T-cell (primary cell): ENCODE data around the gene HUWE1. TPM values are rescaled to one million over a fixed set of nuclear protein-coding genes. Genes with fewer than 3 reads are reported as not detected.

Experiments used
- ATAC-seq, 4 experiments: fragments of 200-7000 bp in 3 of 4; fragments of 150-1000 bp in 1 of 4; cut with Tn5 transposase; replicated peaks in 1 of 4; 1 replicate in 3 of 4; 2 replicates in 1 of 4; pipeline ENCODE4 v1.10.0; 2021; ENCODE audit warnings: moderate library complexity in 3 of 4, mild to moderate bottlenecking in 2 of 4, moderate number of reproducible peaks in 1 of 4
- CTCF ChIA-PET, 2 donors: fragments of 300-600 bp; sonication (Branson Sonifier 250); formaldehyde crosslinking; loops; one replicate each; lab custom pipeline; 2022; ENCODE audit warnings: antibody characterized with exemption in 2 of 2; lab: Charles Lee
- POLR2A ChIA-PET, 2 donors: fragments of 300-600 bp; sonication (Branson Sonifier 250); formaldehyde crosslinking; loops; one replicate each; lab custom pipeline; 2022; ENCODE audit warnings: antibody characterized with exemption in 2 of 2; lab: Charles Lee
- DNase-seq, 35 experiments: peaks; one replicate each; pipeline versions ENCODE4 v3.0.0 to v3.0.0-alpha.2; 2013 to 2023
- H3K27ac ChIP-seq: one replicate; pipeline ENCODE4 v1.5.1; 2013; ENCODE audit warnings: low read length
- H3K27me3 ChIP-seq, 2 experiments: replicated peaks in 1 of 2; 1 replicate in 1 of 2; 2 replicates in 1 of 2; pipeline versions ENCODE4 v1.6.1 to v1.7.0; 2013; ENCODE audit warnings: low read length in 1 of 2, mixed read lengths in 1 of 2; ENCODE audit not compliant: control insufficient read depth in 2 of 2, insufficient read depth in 2 of 2; ENCODE audit errors: extremely low read depth in 1 of 2
- H3K36me3 ChIP-seq, 2 donors: 1 replicate in 1 of 2; 2 replicates in 1 of 2; pipeline versions ENCODE4 v1.6.1 to v1.7.0; 2013; ENCODE audit warnings: low read length in 1 of 2; ENCODE audit not compliant: control insufficient read depth in 2 of 2, insufficient read depth in 1 of 2; ENCODE audit errors: extremely low read depth in 1 of 2
- H3K4me1 ChIP-seq, 2 experiments: 1 replicate in 1 of 2; 2 replicates in 1 of 2; pipeline versions ENCODE4 v1.6.1 to v1.7.0; 2013; ENCODE audit warnings: low read length in 2 of 2, mixed read lengths in 1 of 2; ENCODE audit not compliant: insufficient read depth in 2 of 2, control insufficient read depth in 1 of 2; ENCODE audit errors: extremely low read depth in 1 of 2
- H3K4me3 ChIP-seq, 2 donors: 1 replicate in 1 of 2; 2 replicates in 1 of 2; pipeline versions ENCODE4 v1.5.1 to v1.7.0; 2013; ENCODE audit warnings: mild to moderate bottlenecking in 2 of 2, low read length in 1 of 2, moderate library complexity in 1 of 2; ENCODE audit not compliant: control insufficient read depth in 1 of 2; ENCODE audit errors: extremely low read depth in 1 of 2
- H3K9me3 ChIP-seq: 2 replicates; pipeline ENCODE4 v1.7.0; 2013
- H3K27ac Mint-ChIP-seq, 2 donors: one replicate each; pipeline ENCODE4 v1.8.0; 2020 to 2021; ENCODE audit warnings: mild to moderate bottlenecking in 2 of 2, mixed read lengths in 2 of 2
- H3K27me3 Mint-ChIP-seq, 2 donors: one replicate each; pipeline ENCODE4 v1.8.0; 2021 to 2022; ENCODE audit warnings: mixed read lengths in 2 of 2
- H3K36me3 Mint-ChIP-seq: one replicate; pipeline ENCODE4 v1.8.0; 2021; ENCODE audit warnings: mixed read lengths
- H3K4me1 Mint-ChIP-seq, 3 donors: one replicate each; pipeline ENCODE4 v1.8.0; 2020 to 2022; ENCODE audit warnings: mixed read lengths in 3 of 3, mild to moderate bottlenecking in 1 of 3
- H3K4me3 Mint-ChIP-seq, 3 donors: one replicate each; pipeline ENCODE4 v1.8.0; 2020 to 2022; ENCODE audit warnings: mild to moderate bottlenecking in 3 of 3, mixed read lengths in 3 of 3, moderate library complexity in 3 of 3
- H3K9me3 Mint-ChIP-seq, 3 donors: one replicate each; pipeline ENCODE4 v1.8.0; 2020 to 2022; ENCODE audit warnings: mixed read lengths in 3 of 3
- WGBS: methylation state at CpG from one replicate; pipeline ENCODE4 v1.1.5; 2013; ENCODE audit warnings: missing lambda C conversion rate; ENCODE audit not compliant: insufficient coverage; 5-methylcytosine and 5-hydroxymethylcytosine counted together
- total RNA-seq, 35 experiments: library from RNA in 6 of 35; stranded (reverse) in 6 of 35; fragments of 120-200 nt in 1 of 35; gene quantifications; one replicate each; pipeline versions ENCODE4 v1.2.1 to v1.2.4 and lab custom pipeline; 2013 to 2026

Gene HUWE1
- total RNA-seq, 5 donors from 2014 or later (not counting 1 experiment from before 2014, with no cell fraction given), result 153 to 214 (median 179) TPM

GRCh38 chrX:53682885-53683555 is 3.5 kb downstream of the HUWE1 start:
- Histone ChIP-seq H3K9me3 (no peaks in the 10 kb centered on the region), H3K27me3 (no peaks in the 10 kb centered on the region), H3K4me1 (peaks cover 11 to 18% of the 10 kb centered on the region in 2 experiments), H3K36me3 (peaks cover 0 to 2% of the 10 kb centered on the region in 2 donors), H3K27ac (peak overlapping the region; percentile 99), H3K4me3 (peak overlapping the region; percentile 67 to 94)
- no peak for ATAC-seq
- no CpG with 5 or more reads among the region's 24 CpGs for WGBS
- peaks cover 45 to 59% (median 51%) of the 10 kb centered on the region in 3 donors for H3K4me1 Mint-ChIP-seq
- H3K36me3 Mint-ChIP-seq, result peaks cover 9% of the 10 kb centered on the region
- peaks cover 0 to 4% of the 10 kb centered on the region in 2 donors for H3K27me3 Mint-ChIP-seq
- H3K4me3 Mint-ChIP-seq, result peak overlapping the region; percentile 83 to 94 (median 94)
- CTCF ChIA-PET, result no interaction called here
- POLR2A ChIA-PET, result interaction anchor here in 1 of 2 donors (1.5 kb wide), 1 partner anchor 360 kb away, joined by 4 read pairs; no protein-coding TSS in a partner anchor
- H3K27ac Mint-ChIP-seq, result peak overlapping the region; percentile 96 to 98
- DNase-seq, result peak in 32 of 35 experiments; percentile 5 to 52 (median 21)
- no peaks in the 10 kb centered on the region for H3K9me3 Mint-ChIP-seq

- H3K36me3 ChIP-seq, result peaks cover 0 to 9% of the 10 kb centered on the region in 2 donors
- no peak overlapping the region for H3K4me3 ChIP-seq
- H3K4me3 Mint-ChIP-seq, result peak overlapping the region; percentile 2 to 49 (median 4)
- H3K4me1 ChIP-seq, result peaks cover 11 to 14% of the 10 kb centered on the region in 2 experiments
- no peak overlapping the region for H3K27ac ChIP-seq
- H3K27ac Mint-ChIP-seq, result peak overlapping the region in 1 of 2 donors; percentile 76
- H3K27me3 ChIP-seq, result no peaks in the 10 kb centered on the region
- H3K9me3 ChIP-seq, result no peaks in the 10 kb centered on the region
- WGBS, result no CpG with 5 or more reads among the region's 3 CpGs
- no peaks in the 10 kb centered on the region for H3K9me3 Mint-ChIP-seq
- POLR2A ChIA-PET, result interaction anchor here in 1 of 2 donors (0.8 kb wide), 1 partner anchor 8 kb away, joined by 3 read pairs; no protein-coding TSS in a partner anchor
- no peak for ATAC-seq
- peaks cover 9% of the 10 kb centered on the region for H3K36me3 Mint-ChIP-seq
- peaks cover 0 to 4% of the 10 kb centered on the region in 2 donors for H3K27me3 Mint-ChIP-seq
- H3K4me1 Mint-ChIP-seq, result peaks cover 49 to 61% (median 57%) of the 10 kb centered on the region in 3 donors
- no peak for DNase-seq
- CTCF ChIA-PET, result no interaction called here
Measured at GRCh38 chrX:53681661-53682060, 4.9 kb downstream of the HUWE1 start.

- H3K27ac Mint-ChIP-seq, result no peak overlapping the region
- no peak overlapping the region for H3K27ac ChIP-seq
Measured at GRCh38 chrX:53678667-53679066, 7.9 kb downstream of the HUWE1 start.

GRCh38 chrX:53677286-53677685 is 9.2 kb downstream of the HUWE1 start:
- Histone ChIP-seq H3K9me3 (no peaks in the 10 kb centered on the region), H3K27ac (no peak overlapping the region), H3K27me3 (no peaks in the 10 kb centered on the region), H3K36me3 (peaks cover 0 to 20% of the 10 kb centered on the region in 2 donors), H3K4me1 (peaks cover 0 to under 1% of the 10 kb centered on the region in 2 experiments), H3K4me3 (no peak overlapping the region)
- ChIA-PET CTCF (no interaction called here), POLR2A (interaction anchor here (0.6 to 0.7 kb wide), 4 partner anchors 14 to 158 kb away, joined by 4 to 7 read pairs (median 6); no protein-coding TSS in a partner anchor)
- Mint-ChIP-seq H3K4me3 (no peak overlapping the region), H3K4me1 (peaks cover 28 to 59% (median 50%) of the 10 kb centered on the region in 3 donors), H3K27me3 (peaks cover 0 to 4% of the 10 kb centered on the region in 2 donors), H3K36me3 (peaks cover 13% of the 10 kb centered on the region), H3K9me3 (no peaks in the 10 kb centered on the region), H3K27ac (no peak overlapping the region)
- DNase-seq (no peak), ATAC-seq (no peak)
- no CpG with 5 or more reads among the region's 3 CpGs for WGBS

More at GRCh38 chrX:53678667-53679066, 7.9 kb downstream of the HUWE1 start:
- peaks cover 0 to 20% of the 10 kb centered on the region in 2 donors for H3K36me3 ChIP-seq
- CTCF ChIA-PET, result interaction anchor here in 1 of 2 donors (0.6 to 1.9 kb wide), 3 partner anchors 151 to 357 kb away, joined by 3 to 8 read pairs (median 5); no protein-coding TSS in a partner anchor
- H3K27me3 ChIP-seq, result no peaks in the 10 kb centered on the region
- Mint-ChIP-seq H3K27me3 (peaks cover 0 to 4% of the 10 kb centered on the region in 2 donors), H3K36me3 (peaks cover 13% of the 10 kb centered on the region), H3K9me3 (no peaks in the 10 kb centered on the region), H3K4me1 (peaks cover 36 to 67% (median 55%) of the 10 kb centered on the region in 3 donors), H3K4me3 (no peak overlapping the region)
- H3K9me3 ChIP-seq, result no peaks in the 10 kb centered on the region
- no peak overlapping the region for H3K4me3 ChIP-seq
- ATAC-seq, result no peak
- POLR2A ChIA-PET, result interaction anchor here in 1 of 2 donors (1.1 kb wide), 1 partner anchor 39 kb away, joined by 3 read pairs; no protein-coding TSS in a partner anchor
- peaks cover 0 to 9% of the 10 kb centered on the region in 2 experiments for H3K4me1 ChIP-seq
- DNase-seq, result peak in 2 of 35 experiments; percentile 1 to 51

GRCh38 chrX:53674581-53674980 is 11.9 kb downstream of the HUWE1 start:
- Mint-ChIP-seq H3K27me3 (no peaks in the 10 kb centered on the region), H3K4me3 (no peak overlapping the region), H3K9me3 (no peaks in the 10 kb centered on the region), H3K36me3 (peaks cover 10% of the 10 kb centered on the region), H3K4me1 (peaks cover 18 to 45% (median 37%) of the 10 kb centered on the region in 3 donors), H3K27ac (no peak overlapping the region)
- no CpG with 5 or more reads among the region's 2 CpGs for WGBS
- CTCF ChIA-PET, result no interaction called here
- H3K4me1 ChIP-seq, result no peaks in the 10 kb centered on the region
- no peaks in the 10 kb centered on the region for H3K27me3 ChIP-seq
- H3K4me3 ChIP-seq, result no peak overlapping the region
- peaks cover 0 to 20% of the 10 kb centered on the region in 2 donors for H3K36me3 ChIP-seq
- no peak for DNase-seq
- no peak overlapping the region for H3K27ac ChIP-seq
- no peak for ATAC-seq
- POLR2A ChIA-PET, result no interaction called here
- H3K9me3 ChIP-seq, result no peaks in the 10 kb centered on the region

GRCh38 chrX:53669258-53669657 is 17.3 kb downstream of the HUWE1 start:
- peaks cover 3% of the 10 kb centered on the region for H3K36me3 Mint-ChIP-seq
- POLR2A ChIA-PET, result interaction anchor here in 1 of 2 donors (0.5 kb wide), 1 partner anchor 320 kb away, joined by 3 read pairs; no protein-coding TSS in a partner anchor

More at GRCh38 chrX:53669258-53669657, 17.3 kb downstream of the HUWE1 start:
- peaks cover 0 to 2% of the 10 kb centered on the region in 2 experiments for H3K4me1 ChIP-seq
- Mint-ChIP-seq H3K27me3 (no peaks in the 10 kb centered on the region), H3K4me1 (peaks cover 11 to 40% (median 34%) of the 10 kb centered on the region in 3 donors), H3K9me3 (no peaks in the 10 kb centered on the region), H3K4me3 (no peak overlapping the region), H3K27ac (no peak overlapping the region)
- ATAC-seq, result no peak
- H3K9me3 ChIP-seq, result no peaks in the 10 kb centered on the region
- H3K27ac ChIP-seq, result no peak overlapping the region
- CTCF ChIA-PET, result no interaction called here
- no peak for DNase-seq
- H3K27me3 ChIP-seq, result no peaks in the 10 kb centered on the region
- no peak overlapping the region for H3K4me3 ChIP-seq
- peaks cover 0 to 8% of the 10 kb centered on the region in 2 donors for H3K36me3 ChIP-seq
